Measurements from ENCODE around the gene LLGL2.
"Not testable (repeated sequence)": the region's sequence is repeated elsewhere in the genome, so short reads cannot be mapped to it uniquely, and the experiment has no call there.

The LLGL2 gene

GRCh38 chr17:75587675-75588595, 62.4 kb downstream of the LLGL2 start, which contains the start of gene MYO15B:
Gene MYO15B (plus strand): TSS chr17:75587800. CDS start chr17:75588058, 258 bp downstream.
- no peak for FAIRE-seq
- no peak for DNase-seq (ENCODE audit: extremely low spot score, insufficient read length, low read depth)

- FAIRE-seq: no peak
- DNase-seq (ENCODE audit: extremely low spot score, insufficient read length, low read depth): no peak
These were observed 63.1 kb downstream of the LLGL2 start for GRCh38 chr17:75588596-75589011.

GRCh38 chr17:75589012-75589918, 63.8 kb downstream of the LLGL2 start:
- DNase-seq (ENCODE audit: extremely low spot score, insufficient read length, low read depth): peak; percentile 100
- FAIRE-seq: peak; percentile 86

GRCh38 chr17:75589919-75590303, 64.4 kb downstream of the LLGL2 start:
- DNase-seq (ENCODE audit: extremely low spot score, insufficient read length, low read depth): no peak
- no peak for FAIRE-seq

DNA sequence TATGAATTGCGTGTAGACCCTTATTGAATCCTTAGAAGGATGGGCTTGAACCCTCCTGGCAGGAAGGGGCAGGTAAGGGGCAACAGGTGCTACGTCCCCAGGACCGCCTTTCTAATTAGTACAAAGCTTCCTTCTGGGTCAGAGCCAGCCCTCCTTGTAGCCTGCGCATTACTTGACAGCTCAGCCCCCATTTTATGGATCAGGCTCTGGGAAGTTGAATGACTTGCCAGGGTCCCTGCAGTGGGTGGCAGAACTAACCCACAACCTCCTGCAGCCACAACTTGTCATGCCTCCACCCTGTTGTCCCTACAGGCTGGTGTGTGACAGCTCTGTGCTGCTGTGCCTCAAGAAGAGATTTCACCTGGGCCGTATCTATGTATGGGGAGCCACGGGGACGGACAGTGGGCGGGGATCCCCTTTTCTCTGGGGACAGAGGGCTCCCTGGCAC, 64.8 kb downstream of the LLGL2 start:
- no peak for FAIRE-seq
- no peak for DNase-seq (ENCODE audit: extremely low spot score, insufficient read length, low read depth)

GRCh38 chr17:75590849-75591721, 65.6 kb downstream of the LLGL2 start:
- FAIRE-seq (no peak), DNase-seq (ENCODE audit: extremely low spot score, insufficient read length, low read depth) (no peak)

GRCh38 chr17:75591722-75592302, 66.3 kb downstream of the LLGL2 start:
- DNase-seq (ENCODE audit: extremely low spot score, insufficient read length, low read depth) (no peak), FAIRE-seq (no peak)

- no peak for DNase-seq (ENCODE audit: extremely low spot score, insufficient read length, low read depth)
- FAIRE-seq: no peak
These were observed 67.0 kb downstream of the LLGL2 start for GRCh38 chr17:75592348-75593020.

- DNase-seq (ENCODE audit: extremely low spot score, insufficient read length, low read depth); FAIRE-seq: not testable (repeated sequence)
These were observed 67.9 kb downstream of the LLGL2 start for GRCh38 chr17:75593430-75593829.

- FAIRE-seq: no peak
- DNase-seq (ENCODE audit: extremely low spot score, insufficient read length, low read depth): no peak
These were observed 69.2 kb downstream of the LLGL2 start for GRCh38 chr17:75594499-75595283.

DNA sequence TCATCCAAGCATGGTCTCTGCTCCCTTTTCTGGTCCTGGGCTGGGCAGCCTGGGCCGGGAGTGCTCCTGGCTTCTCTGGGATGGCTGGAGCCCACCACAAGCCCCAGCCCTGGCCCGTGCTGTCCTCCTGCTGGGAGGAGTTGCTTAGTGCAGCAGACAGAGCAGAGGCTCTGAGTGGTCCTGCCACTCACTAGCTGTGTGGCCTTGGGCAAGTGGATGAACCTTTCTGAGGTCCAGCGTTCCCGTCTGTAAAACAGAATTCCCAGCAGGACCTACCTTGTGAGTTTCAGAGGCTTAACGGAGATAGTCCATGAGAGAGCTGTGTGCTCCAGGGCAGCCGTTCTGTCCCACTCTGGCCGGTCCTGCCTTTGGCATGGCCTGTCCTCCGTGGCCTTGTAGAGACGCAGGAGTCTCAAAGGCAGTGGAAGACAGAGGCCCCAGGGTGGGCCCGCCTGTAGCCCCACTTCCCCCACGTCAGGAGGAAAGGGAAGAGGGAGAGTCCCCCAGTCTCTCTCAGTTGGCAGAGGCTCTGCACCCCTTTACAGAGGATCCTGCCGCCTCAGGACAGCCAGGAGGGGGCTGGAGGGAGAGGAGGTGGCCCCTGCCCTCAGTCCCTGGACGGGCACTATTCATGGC, 69.9 kb downstream of the LLGL2 start:
- FAIRE-seq: no peak

GRCh38 chr17:75595920-75596313, 70.4 kb downstream of the LLGL2 start:
- no peak for FAIRE-seq
- no peak for DNase-seq (ENCODE audit: extremely low spot score, insufficient read length, low read depth)

More for the DNA sequence above, 69.9 kb downstream of the LLGL2 start:
- no peak for DNase-seq (ENCODE audit: extremely low spot score, insufficient read length, low read depth)

- DNase-seq (ENCODE audit: extremely low spot score, insufficient read length, low read depth): no peak
- FAIRE-seq: no peak
These were observed 71.0 kb downstream of the LLGL2 start for GRCh38 chr17:75596320-75597087.

DNA sequence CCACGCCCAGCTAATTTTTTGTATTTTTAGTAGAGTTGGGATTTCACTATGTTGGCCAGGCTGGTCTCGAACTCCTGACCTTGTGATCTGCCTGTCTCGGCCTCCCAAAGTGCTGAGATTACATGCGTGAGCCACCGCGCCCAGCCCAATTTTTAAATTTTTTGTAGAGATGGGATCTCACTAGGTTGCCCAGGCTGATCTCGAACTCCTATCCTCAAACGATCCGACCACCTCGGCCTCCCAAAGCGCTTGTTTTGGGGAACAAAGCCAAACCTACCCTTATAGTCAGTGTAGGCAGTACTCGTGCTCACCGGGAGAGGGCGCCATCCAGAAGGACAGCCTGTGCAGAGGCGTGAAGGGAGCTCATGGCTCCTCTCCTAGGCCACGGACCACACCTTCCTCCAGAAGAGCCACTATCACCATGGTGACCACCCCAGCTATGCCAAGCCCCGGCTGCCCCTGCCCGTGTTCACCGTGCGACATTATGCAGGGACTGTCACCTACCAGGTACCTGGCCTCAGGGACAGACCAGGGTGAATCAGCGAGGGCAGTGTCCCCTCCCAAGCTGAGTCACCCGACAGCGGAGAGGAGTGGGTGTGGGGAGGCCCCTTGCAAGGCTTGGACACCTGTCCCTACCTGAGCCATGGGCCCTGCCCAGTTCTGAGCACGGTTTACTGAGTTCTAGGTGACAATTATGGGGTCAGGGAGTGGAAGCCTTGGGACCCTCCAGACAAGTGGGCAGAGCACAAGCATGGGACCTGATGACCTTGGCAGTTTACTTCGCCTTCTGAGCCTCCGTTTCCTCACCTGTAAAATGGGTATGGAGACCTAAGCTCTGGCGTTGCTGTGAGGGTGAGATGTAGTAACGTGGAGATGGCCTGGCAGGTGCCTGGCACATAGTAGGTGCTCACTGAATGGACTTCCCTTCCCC, 75.8 kb downstream of the LLGL2 start:
- DNase-seq (ENCODE audit: extremely low spot score, insufficient read length, low read depth) (peak; percentile 45), FAIRE-seq (peak; percentile 69)

GRCh38 chr17:75602644-75603043, 77.1 kb downstream of the LLGL2 start:
- DNase-seq (ENCODE audit: extremely low spot score, insufficient read length, low read depth) (no peak), FAIRE-seq (no peak)

DNA sequence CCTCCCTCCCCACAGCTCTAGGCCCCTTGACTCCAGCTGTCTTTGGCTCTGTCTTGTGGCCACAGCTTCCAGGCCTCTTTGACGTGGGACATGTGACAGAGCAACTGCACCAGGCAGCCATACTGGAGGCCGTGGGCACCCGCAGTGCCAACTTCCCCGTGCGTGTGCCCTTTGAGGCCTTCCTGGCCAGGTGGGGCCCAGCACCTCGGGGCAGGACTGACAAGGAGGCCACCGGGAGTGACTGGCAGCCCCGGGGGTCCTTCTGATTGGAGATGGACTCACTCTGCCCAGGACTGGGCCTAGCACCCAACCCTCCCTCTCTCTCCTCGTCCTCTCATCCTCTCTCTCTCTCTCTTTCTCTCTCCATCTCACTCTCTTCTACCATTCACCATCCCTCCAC, 77.6 kb downstream of the LLGL2 start:
- FAIRE-seq (no peak), DNase-seq (ENCODE audit: extremely low spot score, insufficient read length, low read depth) (no peak)

Measured in GM18507 (cell line).